Suprapubic skin (tissue), 3 donors: ENCODE data around the gene MDM4.

Experiments used
- POLR2AphosphoS5 ChIP-seq, 3 donors: sonication (generic); formaldehyde crosslinking; IDR thresholded peaks; one replicate each; pipeline ENCODE4 v1.6.1; 2017; ENCODE audit warnings: antibody characterized with exemption in 3 of 3
- TF ChIP-seq, protein P1 (sequence below), 2 donors: fragments of 200-600 bp in 1 of 2; fragments of 450-650 bp in 1 of 2; sonication (generic) in 1 of 2; IDR thresholded peaks; one replicate each; pipeline ENCODE4 v1.5.1; 2016 to 2019; ENCODE audit warnings: antibody characterized with exemption in 2 of 2, mild to moderate bottlenecking in 1 of 2, moderate library complexity in 1 of 2

DNA sequence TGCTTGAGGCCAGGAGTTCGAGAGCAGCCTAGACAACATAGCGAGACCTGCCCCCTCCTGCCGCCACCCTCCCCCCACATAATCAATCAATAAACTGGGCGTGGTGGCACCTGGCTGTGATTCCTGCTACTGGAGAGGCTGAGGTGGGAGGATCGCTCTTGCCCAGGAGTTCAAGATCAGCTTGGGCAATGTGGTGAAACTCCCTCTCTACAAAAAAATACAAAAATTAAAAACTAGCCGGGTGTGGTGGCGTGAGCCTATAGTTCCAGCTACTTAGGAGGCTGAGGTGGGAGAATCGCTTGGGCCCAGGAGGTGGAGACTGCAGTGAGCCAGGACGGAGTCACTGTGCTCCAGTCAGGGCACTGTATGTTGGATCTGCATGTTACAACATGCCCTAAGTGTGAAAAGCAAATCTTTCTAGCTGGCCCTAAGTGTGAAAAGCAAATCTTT is 7.0 kb upstream of the MDM4 start:
- TF ChIP-seq, protein P1, sequence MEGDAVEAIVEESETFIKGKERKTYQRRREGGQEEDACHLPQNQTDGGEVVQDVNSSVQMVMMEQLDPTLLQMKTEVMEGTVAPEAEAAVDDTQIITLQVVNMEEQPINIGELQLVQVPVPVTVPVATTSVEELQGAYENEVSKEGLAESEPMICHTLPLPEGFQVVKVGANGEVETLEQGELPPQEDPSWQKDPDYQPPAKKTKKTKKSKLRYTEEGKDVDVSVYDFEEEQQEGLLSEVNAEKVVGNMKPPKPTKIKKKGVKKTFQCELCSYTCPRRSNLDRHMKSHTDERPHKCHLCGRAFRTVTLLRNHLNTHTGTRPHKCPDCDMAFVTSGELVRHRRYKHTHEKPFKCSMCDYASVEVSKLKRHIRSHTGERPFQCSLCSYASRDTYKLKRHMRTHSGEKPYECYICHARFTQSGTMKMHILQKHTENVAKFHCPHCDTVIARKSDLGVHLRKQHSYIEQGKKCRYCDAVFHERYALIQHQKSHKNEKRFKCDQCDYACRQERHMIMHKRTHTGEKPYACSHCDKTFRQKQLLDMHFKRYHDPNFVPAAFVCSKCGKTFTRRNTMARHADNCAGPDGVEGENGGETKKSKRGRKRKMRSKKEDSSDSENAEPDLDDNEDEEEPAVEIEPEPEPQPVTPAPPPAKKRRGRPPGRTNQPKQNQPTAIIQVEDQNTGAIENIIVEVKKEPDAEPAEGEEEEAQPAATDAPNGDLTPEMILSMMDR (IDR thresholded peaks at IDR 0.05): no peak
- TF ChIP-seq POLR2AphosphoS5 (IDR thresholded peaks at IDR 0.05): no peak
